Kidney epithelial cell (primary cell): ENCODE measurements around the gene CDY2A. TPM values are rescaled to one million over a fixed set of nuclear protein-coding genes. Genes with fewer than 3 reads are reported as not detected.
"Not testable (repeated sequence)": the region's sequence is repeated elsewhere in the genome, so short reads cannot be mapped to it uniquely, and the experiment has no call there.

Experiments used
- DNase-seq: peaks from one replicate; pipeline ENCODE4 v3.0.0-alpha.2; 2010; ENCODE audit warnings: low read depth
- H3K27me3 ChIP-seq: 2 replicates; pipeline ENCODE4 v1.6.0; 2011; ENCODE audit warnings: low read length; ENCODE audit not compliant: control insufficient read depth, insufficient read depth
- H3K36me3 ChIP-seq: 2 replicates; pipeline ENCODE4 v1.5.1; 2011; ENCODE audit warnings: low read length; ENCODE audit not compliant: control insufficient read depth, insufficient read depth
- H3K4me3 ChIP-seq: 2 replicates; pipeline ENCODE4 v1.5.1; 2011; ENCODE audit warnings: low read depth, mild to moderate bottlenecking, control low read depth, low read length
- total RNA-seq: library from RNA; depleted of rRNA; stranded (reverse); fragments of >200 nt; gene quantifications from 2 replicates; pipeline ENCODE4 v1.2.3, GENCODE V29; 2015

CDY2A gene
- total RNA-seq, result not detected in 2 replicates

GRCh38 chrY:18025487-18025886, at the start of gene CDY2A:
CDY2A (plus strand) TSS chrY:18025787; CDS start chrY:18026115, 328 bp downstream.
- not testable (repeated sequence) for DNase-seq, H3K4me3 ChIP-seq, H3K27me3 ChIP-seq, H3K36me3 ChIP-seq

- not testable (repeated sequence) for H3K27me3 ChIP-seq, DNase-seq, H3K4me3 ChIP-seq, H3K36me3 ChIP-seq
These were observed 28.0 kb upstream of the CDY2A start for GRCh38 chrY:17997586-17997985.

- H3K4me3 ChIP-seq, H3K36me3 ChIP-seq, DNase-seq, H3K27me3 ChIP-seq: not testable (repeated sequence)
These were observed 27.3 kb upstream of the CDY2A start for GRCh38 chrY:17998266-17998665.

GRCh38 chrY:18023897-18024296, 1.7 kb upstream of the CDY2A start:
- not testable (repeated sequence) for H3K4me3 ChIP-seq, H3K27me3 ChIP-seq, H3K36me3 ChIP-seq, DNase-seq

GRCh38 chrY:18028845-18029244, 3.3 kb downstream of the CDY2A start:
- not testable (repeated sequence) for H3K27me3 ChIP-seq, H3K36me3 ChIP-seq, DNase-seq, H3K4me3 ChIP-seq

- not testable (repeated sequence) for H3K27me3 ChIP-seq, DNase-seq, H3K4me3 ChIP-seq, H3K36me3 ChIP-seq
These were observed 4.6 kb downstream of the CDY2A start for GRCh38 chrY:18030178-18030577.

- not testable (repeated sequence) for H3K27me3 ChIP-seq, H3K36me3 ChIP-seq, H3K4me3 ChIP-seq, DNase-seq
These were observed 8.7 kb downstream of the CDY2A start for GRCh38 chrY:18034100-18034814.

- DNase-seq, H3K27me3 ChIP-seq, H3K4me3 ChIP-seq, H3K36me3 ChIP-seq: not testable (repeated sequence)
These were observed 9.3 kb downstream of the CDY2A start for GRCh38 chrY:18034864-18035263.

GRCh38 chrY:18044990-18045389, 19.4 kb downstream of the CDY2A start:
- not testable (repeated sequence) for DNase-seq, H3K36me3 ChIP-seq, H3K27me3 ChIP-seq, H3K4me3 ChIP-seq

GRCh38 chrY:18048149-18049040, 22.8 kb downstream of the CDY2A start:
- DNase-seq, H3K4me3 ChIP-seq, H3K27me3 ChIP-seq, H3K36me3 ChIP-seq: not testable (repeated sequence)

- H3K36me3 ChIP-seq, H3K27me3 ChIP-seq, H3K4me3 ChIP-seq, DNase-seq: not testable (repeated sequence)
These were observed 23.5 kb downstream of the CDY2A start for GRCh38 chrY:18049061-18049460.

GRCh38 chrY:18056473-18056872, 30.9 kb downstream of the CDY2A start:
- not testable (repeated sequence) for DNase-seq, H3K27me3 ChIP-seq, H3K36me3 ChIP-seq, H3K4me3 ChIP-seq

- H3K27me3 ChIP-seq, DNase-seq, H3K4me3 ChIP-seq, H3K36me3 ChIP-seq: not testable (repeated sequence)
These were observed 47.9 kb downstream of the CDY2A start for GRCh38 chrY:18073464-18073863.
